ENCODE measurements around the gene SOAT1.

Gene SOAT1

DNA sequence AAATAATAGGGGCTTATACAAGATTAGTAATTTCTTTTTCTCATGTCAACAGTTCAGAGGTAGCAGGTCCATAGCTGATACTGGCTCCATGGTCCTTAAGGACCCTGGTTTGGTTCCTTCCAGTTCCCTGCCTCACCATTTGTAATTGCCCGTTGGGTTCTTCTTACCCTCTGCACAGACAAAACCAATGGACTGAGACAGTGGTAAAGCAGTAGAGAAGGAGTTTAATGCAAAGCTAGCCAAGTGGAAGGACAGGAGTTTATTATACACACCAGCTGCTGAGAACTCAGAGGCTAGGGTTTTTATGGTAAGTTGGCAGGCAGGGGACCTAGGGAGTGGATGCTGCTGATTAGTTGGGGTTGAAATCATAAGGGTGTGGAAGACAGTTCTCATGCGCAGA, 36.3 kb downstream of the SOAT1 start:
- TF ChIP-seq CTCF (IDR thresholded peaks at IDR 0.05; ENCODE audit: extremely low read depth, missing control alignments) = no peak
- DNase-seq (ENCODE audit: low spot score) = no peak

GRCh38 chr1:179334440-179334839, 40.8 kb downstream of the SOAT1 start:
- DNase-seq (ENCODE audit: low spot score) = no peak
- no peak for TF ChIP-seq CTCF (IDR thresholded peaks at IDR 0.05; ENCODE audit: extremely low read depth, missing control alignments)

DNA sequence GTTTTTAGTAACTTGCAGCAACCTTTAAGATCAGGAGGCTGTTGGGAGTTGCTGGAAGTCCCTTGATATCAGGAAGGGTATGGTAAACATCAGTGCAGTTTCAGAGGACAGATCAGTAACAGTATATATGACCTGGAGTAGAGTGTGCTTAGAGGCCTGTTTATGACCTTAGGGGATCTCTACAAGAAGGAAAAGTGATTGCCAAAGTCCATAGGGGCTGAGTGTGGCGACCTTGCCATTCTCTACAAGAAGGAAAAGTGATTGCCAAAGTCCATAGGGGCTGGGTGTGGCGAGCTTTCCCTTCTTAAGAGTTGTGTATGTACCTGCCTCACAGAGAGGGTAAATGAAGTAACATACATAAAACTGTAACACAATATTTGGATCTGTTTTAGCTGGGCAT, 43.7 kb downstream of the SOAT1 start:
- DNase-seq (ENCODE audit: low spot score) = no peak
- TF ChIP-seq CTCF (IDR thresholded peaks at IDR 0.05; ENCODE audit: extremely low read depth, missing control alignments) = no peak

- no peak for DNase-seq (ENCODE audit: low spot score)
- TF ChIP-seq CTCF (IDR thresholded peaks at IDR 0.05; ENCODE audit: extremely low read depth, missing control alignments) = no peak
Observed at GRCh38 chr1:179337942-179338560, 44.5 kb downstream of the SOAT1 start.

- no peak for TF ChIP-seq CTCF (IDR thresholded peaks at IDR 0.05; ENCODE audit: extremely low read depth, missing control alignments)
- DNase-seq (ENCODE audit: low spot score) = no peak
Observed at GRCh38 chr1:179340918-179341317, 47.3 kb downstream of the SOAT1 start.

- DNase-seq (ENCODE audit: low spot score) = no peak
- no peak for TF ChIP-seq CTCF (IDR thresholded peaks at IDR 0.05; ENCODE audit: extremely low read depth, missing control alignments)
Observed at GRCh38 chr1:179341943-179342547, 48.4 kb downstream of the SOAT1 start.

GRCh38 chr1:179342740-179343404, 49.3 kb downstream of the SOAT1 start:
- DNase-seq (ENCODE audit: low spot score) = no peak
- no peak for TF ChIP-seq CTCF (IDR thresholded peaks at IDR 0.05; ENCODE audit: extremely low read depth, missing control alignments)
